ENCODE results near the gene TMEM213. TPM values are rescaled to one million over a fixed set of nuclear protein-coding genes. Genes with fewer than 3 reads are reported as not detected.

The TMEM213 gene
- total and polyA plus RNA-seq, 2 of the 8 experiments (the other 6 are each of a cell fraction or from before 2014, with no cell fraction given): 0.21 to 0.67 TPM

DNA sequence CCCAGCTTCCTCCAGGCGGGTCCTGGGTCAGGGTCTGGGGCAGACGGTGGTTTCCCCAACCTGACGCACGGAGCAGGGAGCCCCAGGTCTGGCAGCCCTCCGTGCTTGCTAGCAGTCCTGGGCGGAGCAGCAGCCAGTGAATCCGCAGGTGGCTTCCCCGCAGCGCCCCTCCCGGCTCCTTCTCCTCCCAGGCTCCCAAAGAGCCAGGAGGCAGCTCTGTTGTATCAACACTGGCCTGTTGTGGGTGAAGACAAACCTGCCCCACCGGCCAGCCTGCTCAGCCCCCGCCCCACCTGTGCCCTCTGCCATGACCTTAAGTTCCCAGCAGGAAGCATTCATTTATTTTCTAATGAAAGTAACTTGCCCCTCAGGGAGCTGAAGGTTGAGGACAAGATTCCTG lies 24.0 kb upstream of the TMEM213 start (continued):
- TF ChIP-seq NANOG (IDR thresholded peaks at IDR 0.05; ENCODE audit: insufficient read depth, low read depth, low read length, poor library complexity, severe bottlenecking) (no peak), GTF2F1 (IDR thresholded peaks at IDR 0.05; ENCODE audit: borderline replicate concordance, low read depth, low read length) (no peak), USF2 (IDR thresholded peaks at IDR 0.05; ENCODE audit: low read length) (no peak), POLR2A (IDR thresholded peaks at IDR 0.05; ENCODE audit: control extremely low read depth in 1 of 2, low read depth in 2 of 2, low read length in 2 of 2) (no peak), HDAC2 (IDR thresholded peaks at IDR 0.05; ENCODE audit: borderline replicate concordance in 1 of 2, low read depth in 2 of 2, low read length in 2 of 2) (peak; percentile 31 to 79; a peak in 2 of 4 replicates), CTCF (IDR thresholded peaks at IDR 0.05; ENCODE audit: control extremely low read depth in 1 of 3, insufficient read depth in 1 of 3, low read depth in 1 of 3, low read length in 3 of 3) (peak in 1 of 3 experiments; percentile 28; a peak in 1 of 4 replicates)

All from H1 (cell line).